K562 (cell line): ENCODE data around the gene CEP128. TPM values are rescaled to one million over a fixed set of nuclear protein-coding genes. Genes with fewer than 3 reads are reported as not detected.

Experiments used
- ATAC-seq: fragments of 200-7000 bp; cut with Tn5 transposase; 3 replicates; pipeline ENCODE4 v1.9.1; 2020; ENCODE audit warnings: moderate library complexity
- BruUV-seq: library from RNA; stranded (reverse); fragments of 400-500 nt; replicated peaks from 2 replicates; lab custom pipeline; 2021; lab: Mats Ljungman, UMichigan
- CTCF ChIA-PET: fragments of 300-600 bp; formaldehyde crosslinking; extraction: SDS; loops from one replicate; lab custom pipeline; 2021; ENCODE audit warnings: low intra/inter-chr PET ratio; lab: Yijun Ruan, JAX
- POLR2A ChIA-PET: fragments of 300-600, 350-650 bp; sonication (Branson Sonifier 250); formaldehyde crosslinking; extraction: SDS; loops from one replicate; lab custom pipeline; 2021; ENCODE audit warnings: antibody characterized with exemption, inconsistent platforms; lab: Yijun Ruan, JAX
- DNase-seq, 4 experiments: peaks; one replicate each; pipeline versions ENCODE4 v3.0.0 to v3.0.0-alpha.2; 2011 to 2018; ENCODE audit warnings: low spot score in 3 of 4, mixed read lengths in 3 of 4; ENCODE audit errors: extremely low read depth in 1 of 4
- FAIRE-seq: peaks from 2 replicates; lab custom pipeline; 2011; peaks lifted over from hg19 to GRCh38; lab: Jason Lieb, UNC
- H2AFZ ChIP-seq: 2 replicates; pipeline ENCODE4 v1.6.0; 2011; ENCODE audit warnings: low read depth, low read length, control low read depth, inconsistent platforms
- H3K27ac ChIP-seq: fragments of 200-600 bp; 3 replicates; pipeline ENCODE4 v1.8.0; 2011; ENCODE audit warnings: low read depth, mild to moderate bottlenecking, control low read depth, inconsistent platforms, low read length, moderate library complexity, mixed read lengths; ENCODE audit errors: extremely low read depth
- H3K27me3 ChIP-seq, 2 experiments: fragments of 300-600 bp in 1 of 2; 2 replicates in 1 of 2; 3 replicates in 1 of 2; pipeline versions ENCODE4 v1.6.0 to v1.8.0; 2011; ENCODE audit warnings: inconsistent platforms in 2 of 2, low read length in 2 of 2, mild to moderate bottlenecking in 1 of 2, mixed read lengths in 1 of 2, moderate library complexity in 1 of 2; ENCODE audit not compliant: control insufficient read depth in 2 of 2, insufficient read depth in 2 of 2
- H3K36me3 ChIP-seq: fragments of 300-600 bp; 3 replicates; pipeline ENCODE4 v1.8.0; 2011; ENCODE audit warnings: mild to moderate bottlenecking, low read length, inconsistent platforms; ENCODE audit not compliant: control insufficient read depth, insufficient read depth
- H3K4me1 ChIP-seq, 2 experiments: fragments of 200-600 bp in 1 of 2; replicated peaks in 1 of 2; 2 replicates in 1 of 2; 3 replicates in 1 of 2; pipeline versions ENCODE4 v1.5.1 to v1.8.0; 2011; ENCODE audit warnings: inconsistent platforms in 2 of 2, low read length in 2 of 2, mild to moderate bottlenecking in 1 of 2, mixed read lengths in 1 of 2, moderate library complexity in 1 of 2; ENCODE audit not compliant: control insufficient read depth in 2 of 2, insufficient read depth in 2 of 2
- H3K4me2 ChIP-seq: 2 replicates; pipeline ENCODE4 v1.6.1; 2011; ENCODE audit warnings: low read length, control low read depth, inconsistent platforms, mixed read lengths; ENCODE audit not compliant: insufficient read depth
- H3K4me3 ChIP-seq: fragments of 200-600 bp; sonication (generic), shearing (Covaris generic); 2 replicates; pipeline ENCODE4 v1.5.1; 2016; ENCODE audit warnings: control low read depth, inconsistent platforms
- H3K79me2 ChIP-seq: fragments of 200-600 bp; 3 replicates; pipeline ENCODE4 v1.8.0; 2011; ENCODE audit warnings: low read length, inconsistent platforms; ENCODE audit not compliant: control insufficient read depth, insufficient read depth
- H3K9ac ChIP-seq, 2 experiments: 2 replicates each; pipeline versions ENCODE4 v1.6.0 to v1.6.1; 2011; ENCODE audit warnings: low read depth in 2 of 2, low read length in 2 of 2, control low read depth in 1 of 2, inconsistent platforms in 1 of 2, mild to moderate bottlenecking in 1 of 2, mixed read lengths in 1 of 2; ENCODE audit not compliant: insufficient read depth in 1 of 2
- H3K9me1 ChIP-seq: one replicate; pipeline ENCODE4 v1.6.0; 2011; ENCODE audit warnings: inconsistent platforms, mild to moderate bottlenecking, low read length, moderate library complexity; ENCODE audit not compliant: control insufficient read depth, insufficient read depth
- H3K9me3 ChIP-seq: replicated peaks from 2 replicates; pipeline ENCODE4 v1.5.1; 2011; ENCODE audit warnings: low read depth, low read length, inconsistent platforms; ENCODE audit not compliant: control insufficient read depth, insufficient read depth
- H4K20me1 ChIP-seq: replicated peaks from 2 replicates; pipeline ENCODE4 v1.6.1; 2011; ENCODE audit warnings: low read length, inconsistent platforms, mixed read lengths; ENCODE audit not compliant: control insufficient read depth, insufficient read depth
- CCNT2 ChIP-seq: IDR thresholded peaks from 2 replicates; pipeline ENCODE4 v1.6.1; 2011; ENCODE audit warnings: borderline replicate concordance, low read depth, mild to moderate bottlenecking, moderate library complexity, mixed read lengths, low read length; ENCODE audit not compliant: insufficient read length; ENCODE audit errors: extremely low read depth
- CHD2 ChIP-seq: IDR thresholded peaks from 2 replicates; pipeline ENCODE4 v1.6.1; 2011; ENCODE audit warnings: low read depth, low read length
- ETV6 ChIP-seq, 3 experiments: fragments of 150-350 bp in 1 of 3; sonication (generic) in 1 of 3; formaldehyde crosslinking in 1 of 3; IDR thresholded peaks; 2 replicates each; pipeline versions ENCODE4 v1.6.1 to v1.8.0; 2014 to 2022; ENCODE audit warnings: borderline replicate concordance in 2 of 3, low read depth in 2 of 3, antibody characterized with exemption in 1 of 3, low read length in 1 of 3, mild to moderate bottlenecking in 1 of 3, missing genetic modification reagents in 1 of 3
- GTF2F1 ChIP-seq: IDR thresholded peaks from 2 replicates; pipeline ENCODE4 v1.6.1; 2011; ENCODE audit warnings: low read depth, low read length, improper control_type of control experiment
- NR2C1 ChIP-seq, 2 experiments: fragments of 450-650 bp; IDR thresholded peaks; 2 replicates each; pipeline ENCODE4 v1.6.1; 2017; ENCODE audit warnings: mild to moderate bottlenecking in 2 of 2, antibody characterized with exemption in 1 of 2, inconsistent platforms in 1 of 2, missing compliant biosample characterization in 1 of 2, missing genetic modification characterization in 1 of 2
- PHF21A ChIP-seq: fragments of 450-650 bp; IDR thresholded peaks from 2 replicates; pipeline ENCODE4 v1.6.1; 2017; ENCODE audit warnings: low read depth, borderline replicate concordance
- PREB ChIP-seq: sonication (generic); formaldehyde crosslinking; IDR thresholded peaks from 2 replicates; pipeline ENCODE4 v1.8.1; 2023; ENCODE audit warnings: mild to moderate bottlenecking, missing genetic modification reagents
- RAD21 ChIP-seq, 2 experiments: fragments of 250-450 bp in 1 of 2; fragments of 450-650 bp in 1 of 2; sonication (Bioruptor Pico) in 1 of 2; formaldehyde crosslinking in 1 of 2; IDR thresholded peaks in 1 of 2; conservative IDR thresholded peaks in 1 of 2; 2 replicates each; pipeline versions ENCODE4 v1.4.0 to v1.8.0; 2020 to 2022; ENCODE audit warnings: mild to moderate bottlenecking in 2 of 2, moderate library complexity in 1 of 2
- RBFOX2 ChIP-seq: fragments of 200-400 bp; formaldehyde crosslinking; IDR thresholded peaks from 2 replicates; pipeline ENCODE4 v1.6.1; 2017; ENCODE audit warnings: low read depth, mild to moderate bottlenecking, low read length, moderate library complexity
- RFX1 ChIP-seq: fragments of 450-650 bp; IDR thresholded peaks from 2 replicates; pipeline ENCODE4 v1.6.1; 2016; ENCODE audit warnings: mild to moderate bottlenecking, moderate library complexity
- TRIM25 ChIP-seq: fragments of 450-650 bp; IDR thresholded peaks from 2 replicates; pipeline ENCODE4 v1.7.0; 2016; ENCODE audit warnings: borderline replicate concordance
- ZNF263 ChIP-seq: sonication (generic); formaldehyde crosslinking; IDR thresholded peaks from 2 replicates; pipeline ENCODE4 v1.8.0; 2022; ENCODE audit warnings: mild to moderate bottlenecking, missing genetic modification reagents, borderline replicate concordance
- ZNF274 ChIP-seq: IDR thresholded peaks from 2 replicates; pipeline ENCODE4 v1.6.1; 2011; ENCODE audit warnings: low read depth, mild to moderate bottlenecking, low read length, moderate library complexity, borderline replicate concordance
- ZNF511 ChIP-seq: sonication (generic); formaldehyde crosslinking; IDR thresholded peaks from 2 replicates; pipeline ENCODE4 v1.8.0; 2022; ENCODE audit warnings: mild to moderate bottlenecking, missing genetic modification reagents
- ZNF780A ChIP-seq: fragments of 250-450 bp; sonication (Bioruptor Pico); IDR thresholded peaks from 2 replicates; pipeline ENCODE4 v1.5.0; 2021; ENCODE audit warnings: mild to moderate bottlenecking
- WGBS: fragments of 100-300 bp; shearing (Covaris generic); methylation state at CpG from one replicate; pipeline ENCODE4 v1.1.6; 2016; ENCODE audit warnings: low coverage, mixed read lengths; ENCODE audit not compliant: insufficient coverage; ENCODE audit errors: missing lambda C conversion rate; 5-methylcytosine and 5-hydroxymethylcytosine counted together
- in situ Hi-C: fragments of 300-500 bp; cut with MboI; formaldehyde crosslinking; loops from 4 replicates; pipeline ENCODE4 v1.15.0; 2018; ENCODE audit warnings: inconsistent platforms, mixed read lengths
- intact Hi-C: fragments of 100-400 bp; cut with micrococcal nuclease; formaldehyde crosslinking; loops from 2 replicates; pipeline ENCODE4 v1.14.2; 2022
- polyA plus RNA-seq, 8 experiments: library from polyadenylated mRNA; depleted of rRNA in 4 of 8; stranded (reverse) in 5 of 8; unstranded in 3 of 8; fragments of >200 nt; fragmentation: Nextera tagmentation in 2 of 8; fragmentation: Illumina TruSeq in 1 of 8; extraction: Ambion mirVana in 2 of 8; extraction: Trizol in 1 of 8; gene quantifications; 2 replicates each; pipeline versions ENCODE4 v1.2.1 to v1.2.3, GENCODE V29; 2011 to 2014; ENCODE audit warnings: inconsistent platforms in 1 of 8, missing spikeins in 1 of 8
- total RNA-seq, 7 experiments: library from RNA; depleted of rRNA in 6 of 7; stranded (reverse); fragments of >200 nt in 6 of 7; fragmentation: Illumina TruSeq in 2 of 7; extraction: Trizol in 2 of 7; gene quantifications; 2 replicates each; pipeline versions ENCODE4 v1.2.1 to v1.2.3, GENCODE V29; 2011 to 2021; ENCODE audit warnings: low replicate concordance in 1 of 7

Gene CEP128
- total and polyA plus RNA-seq, 9 of the 15 experiments (the other 6 are each of a cell fraction or from before 2014, with no cell fraction given), result 2.3 to 9.2 (median 4.6) TPM

- no peak for TF ChIP-seq ZNF263 (CRISPR knock-in tag)
- no peak for TF ChIP-seq ETV6 (IDR thresholded peaks at IDR 0.05; ENCODE audit: borderline replicate concordance in 1 of 2, low read depth in 2 of 2, low read length in 1 of 2)
- no peak for TF ChIP-seq ETV6 (CRISPR knock-in tag; IDR thresholded peaks at IDR 0.05; ENCODE audit: borderline replicate concordance)
- no peak for TF ChIP-seq CCNT2
- TF ChIP-seq NR2C1 (IDR thresholded peaks at IDR 0.05), result no peak
- no peak for TF ChIP-seq NR2C1 (tag; IDR thresholded peaks at IDR 0.05)
- no peak for TF ChIP-seq RFX1
- no peak for TF ChIP-seq PHF21A
- no peak for TF ChIP-seq ZNF274
- no peak for TF ChIP-seq GTF2F1
Measured at GRCh38 chr14:80705241-80705980, 236.1 kb downstream of the CEP128 start (continued).

- no peaks in the 10 kb centered on the region for H3K36me3 ChIP-seq
- no peaks in the 10 kb centered on the region for H3K79me2 ChIP-seq
- intact Hi-C loops (no loop called here), in situ Hi-C loops (no loop called here)
- H3K9me1 ChIP-seq, result no peaks in the 10 kb centered on the region
- ChIA-PET POLR2A (interaction anchor here (0.7 kb wide), 1 partner anchor 199 kb away, joined by 3 read pairs; no protein-coding TSS in a partner anchor), CTCF (no interaction called here)
- H2AFZ ChIP-seq, result no peak overlapping the region
- H3K4me1 ChIP-seq, result no peaks in the 10 kb centered on the region
- H3K4me2 ChIP-seq, result no peak overlapping the region
- no peak for DNase-seq
- H3K9ac ChIP-seq, result no peak overlapping the region
- BruUV-seq, result no TSS peak
- H3K27ac ChIP-seq, result no peak overlapping the region
- 33% methylated on average over 1 of the region's 1 CpG for WGBS
- ATAC-seq, result no peak
- no peak overlapping the region for H3K4me3 ChIP-seq
- no peaks in the 10 kb centered on the region for H3K27me3 ChIP-seq
- no peaks in the 10 kb centered on the region for H4K20me1 ChIP-seq
- FAIRE-seq, result no peak
- no peaks in the 10 kb centered on the region for H3K9me3 ChIP-seq
- TF ChIP-seq PREB (no peak), CHD2 (no peak), RBFOX2 (no peak), TRIM25 (no peak), ZNF511 (no peak), RAD21 (CRISPR knock-in tag; conservative IDR thresholded peaks at IDR 0.05 in 1 of 2, IDR thresholded peaks at IDR 0.05 in 1 of 2) (no peak), ZNF780A (CRISPR knock-in tag) (no peak)
Measured at GRCh38 chr14:80700601-80701000, 240.9 kb downstream of the CEP128 start.
